Mucosa of descending colon (tissue), 3 donors: Measurements from ENCODE around the gene MRPL37. TPM values are rescaled to one million over a fixed set of nuclear protein-coding genes. Genes with fewer than 3 reads are reported as not detected.
A peak's percentile ranks its signal among the peaks of the same experiment; 100 is the strongest.

Experiments
- ATAC-seq: fragments of 200-7000 bp; cut with Tn5 transposase; one replicate; pipeline ENCODE4 v1.9.1; 2020; ENCODE audit warnings: mild to moderate bottlenecking, moderate library complexity
- DNase-seq, 3 donors: peaks; one replicate each; pipeline ENCODE4 v3.0.0-alpha.2; 2020
- H3K36me3 ChIP-seq: fragments of 200-600 bp; one replicate; pipeline ENCODE4 v1.8.0; 2021; ENCODE audit warnings: low read depth, mild to moderate bottlenecking
- H3K4me1 ChIP-seq: fragments of 200-600 bp; one replicate; pipeline ENCODE4 v1.8.0; 2021; ENCODE audit warnings: low read depth, mild to moderate bottlenecking
- H3K4me3 ChIP-seq: fragments of 200-600 bp; one replicate; pipeline ENCODE4 v1.8.0; 2021; ENCODE audit warnings: mild to moderate bottlenecking
- H3K9me3 ChIP-seq: fragments of 200-600 bp; one replicate; pipeline ENCODE4 v1.8.0; 2021; ENCODE audit warnings: mild to moderate bottlenecking
- CTCF ChIP-seq: fragments of 200-600 bp; IDR thresholded peaks from one replicate; pipeline ENCODE4 v1.8.0; 2022; ENCODE audit warnings: antibody characterized with exemption, mild to moderate bottlenecking
- intact Hi-C, 2 donors: fragments of 100-400 bp; cut with DNase I in 1 of 2; cut with micrococcal nuclease in 1 of 2; formaldehyde crosslinking; loops; one replicate each; pipeline versions ENCODE4 v1.11.0 to v1.11.1; 2022; cut with DNase I, micrococcal nuclease
- total RNA-seq, 3 donors: library from RNA; stranded (reverse); fragmentation: NEBNext Ultra II Directional in 2 of 3; extraction: Animal tissue kit (Norgen Biotek cat#: 25700) in 2 of 3; gene quantifications; one replicate each; pipeline versions ENCODE4 v1.2.1 to v1.2.4, GENCODE V29; 2021 to 2023
- donor health status: DM: no; HTN: no; CAD: no; lungs with moderate emphysema.
- donor health status: DM: no; HTN: no; CAD: no.
- donor health status: DM: no; HTN: yes; CAD: no.

The MRPL37 gene
- total RNA-seq, 3 donors from 2014 or later: 46.5 to 84.7 (median 58.8) TPM

- no peak for DNase-seq
- Histone ChIP-seq H3K4me3 (no peak overlapping the region), H3K9me3 (no peaks in the 10 kb centered on the region), H3K36me3 (no peaks in the 10 kb centered on the region), H3K4me1 (peaks cover 6% of the 10 kb centered on the region)
- TF ChIP-seq CTCF: no peak
- intact Hi-C loops: no loop called here
- ATAC-seq: peak; percentile 35
Measured at GRCh38 chr1:54257346-54257620, 57.3 kb downstream of the MRPL37 start.

- Histone ChIP-seq H3K4me3 (no peak overlapping the region), H3K4me1 (peaks cover 6% of the 10 kb centered on the region), H3K9me3 (no peaks in the 10 kb centered on the region), H3K36me3 (no peaks in the 10 kb centered on the region)
- DNase-seq (no peak), ATAC-seq (no peak)
- no peak for TF ChIP-seq CTCF
- intact Hi-C loops: no loop called here
Measured at GRCh38 chr1:54257876-54258275, 57.9 kb downstream of the MRPL37 start.

- Histone ChIP-seq H3K4me1 (peaks cover 6% of the 10 kb centered on the region), H3K4me3 (no peak overlapping the region), H3K9me3 (no peaks in the 10 kb centered on the region), H3K36me3 (no peaks in the 10 kb centered on the region)
- ATAC-seq: no peak
- intact Hi-C loops: no loop called here
- no peak for DNase-seq
- no peak for TF ChIP-seq CTCF
Measured at GRCh38 chr1:54259546-54260140, 59.7 kb downstream of the MRPL37 start.

- ATAC-seq (no peak), DNase-seq (no peak)
- Histone ChIP-seq H3K4me3 (no peak overlapping the region), H3K9me3 (no peaks in the 10 kb centered on the region), H3K36me3 (no peaks in the 10 kb centered on the region), H3K4me1 (peaks cover 8% of the 10 kb centered on the region)
- TF ChIP-seq CTCF: no peak
- intact Hi-C loops: no loop called here
Measured at GRCh38 chr1:54260810-54261209, 60.8 kb downstream of the MRPL37 start.

- intact Hi-C loops: no loop called here
- Histone ChIP-seq H3K4me3 (no peak overlapping the region), H3K4me1 (peaks cover 5% of the 10 kb centered on the region), H3K9me3 (no peaks in the 10 kb centered on the region), H3K36me3 (no peaks in the 10 kb centered on the region)
- no peak for DNase-seq
- ATAC-seq: no peak
- no peak for TF ChIP-seq CTCF
Measured at GRCh38 chr1:54262244-54262643, 62.3 kb downstream of the MRPL37 start.

GRCh38 chr1:54263601-54264226, 63.7 kb downstream of the MRPL37 start:
- no peak for TF ChIP-seq CTCF
- no peaks in the 10 kb centered on the region for H3K36me3 ChIP-seq
- no peak overlapping the region for H3K4me3 ChIP-seq
- intact Hi-C loops: no loop called here
- DNase-seq: no peak
- no peak for ATAC-seq
- no peaks in the 10 kb centered on the region for H3K9me3 ChIP-seq
- peaks cover 2% of the 10 kb centered on the region for H3K4me1 ChIP-seq
